Stimulated activated CD4-positive, alpha-beta T cell treated with anti-CD3 and anti-CD28 coated beads, Interleukin-12 subunit alpha, Interleukin-12 subunit beta, amount 100 ng/mL, for 48 hours (primary cell): ENCODE data around the gene HMX1.

Source experiments
- DNase-seq, 3 donors: peaks; one replicate each; pipeline ENCODE4 v3.0.0-alpha.2; 2020; ENCODE audit warnings: low read depth in 2 of 3, low spot score in 1 of 3

Gene HMX1

DNA sequence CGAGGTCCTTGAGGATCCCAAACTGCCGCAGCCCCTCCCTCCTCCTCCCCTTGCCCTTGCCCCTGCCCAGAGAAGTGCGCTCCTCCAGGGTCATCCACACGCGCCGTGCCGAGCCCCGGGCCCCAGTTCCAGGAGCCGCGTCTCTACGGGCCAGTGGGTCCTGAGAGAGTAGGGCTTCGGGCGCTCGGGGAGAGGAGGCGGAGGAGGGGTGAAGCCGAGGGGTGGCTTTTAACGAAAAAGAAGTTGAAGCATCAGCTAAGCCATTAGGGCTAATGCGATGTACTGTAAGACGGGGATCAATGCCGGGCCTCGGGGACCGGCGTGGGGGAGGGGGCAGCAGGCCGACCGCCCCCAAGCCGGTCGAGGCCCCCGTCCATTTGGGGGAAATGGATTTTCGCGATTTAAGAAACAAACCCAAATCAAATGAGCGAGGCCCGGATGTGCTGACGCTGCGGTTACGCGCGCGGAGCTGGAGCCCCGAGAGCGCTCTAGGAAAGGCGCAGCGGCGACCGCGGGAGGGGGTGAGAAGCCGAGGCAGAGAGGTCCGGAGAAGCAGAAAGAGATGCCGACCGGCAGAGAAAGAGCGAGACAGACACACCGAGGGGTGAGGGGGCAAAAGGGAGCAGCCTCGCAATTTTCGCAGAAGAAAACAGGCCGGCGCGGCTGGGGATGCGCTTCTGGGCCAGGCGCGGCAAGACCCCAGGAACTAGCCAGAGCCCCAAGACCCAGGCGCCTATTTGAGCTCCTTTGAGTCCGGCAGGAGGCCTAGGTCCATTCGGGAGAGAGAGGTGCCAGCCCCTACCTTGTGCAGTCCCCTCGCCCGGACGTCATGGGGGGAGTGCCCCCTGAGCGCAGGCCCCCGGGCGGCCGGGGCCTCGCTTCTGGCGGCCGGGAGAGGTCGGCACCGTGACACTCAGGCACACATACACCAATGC, 13.6 kb downstream of the HMX1 start:
- no peak for DNase-seq

DNA sequence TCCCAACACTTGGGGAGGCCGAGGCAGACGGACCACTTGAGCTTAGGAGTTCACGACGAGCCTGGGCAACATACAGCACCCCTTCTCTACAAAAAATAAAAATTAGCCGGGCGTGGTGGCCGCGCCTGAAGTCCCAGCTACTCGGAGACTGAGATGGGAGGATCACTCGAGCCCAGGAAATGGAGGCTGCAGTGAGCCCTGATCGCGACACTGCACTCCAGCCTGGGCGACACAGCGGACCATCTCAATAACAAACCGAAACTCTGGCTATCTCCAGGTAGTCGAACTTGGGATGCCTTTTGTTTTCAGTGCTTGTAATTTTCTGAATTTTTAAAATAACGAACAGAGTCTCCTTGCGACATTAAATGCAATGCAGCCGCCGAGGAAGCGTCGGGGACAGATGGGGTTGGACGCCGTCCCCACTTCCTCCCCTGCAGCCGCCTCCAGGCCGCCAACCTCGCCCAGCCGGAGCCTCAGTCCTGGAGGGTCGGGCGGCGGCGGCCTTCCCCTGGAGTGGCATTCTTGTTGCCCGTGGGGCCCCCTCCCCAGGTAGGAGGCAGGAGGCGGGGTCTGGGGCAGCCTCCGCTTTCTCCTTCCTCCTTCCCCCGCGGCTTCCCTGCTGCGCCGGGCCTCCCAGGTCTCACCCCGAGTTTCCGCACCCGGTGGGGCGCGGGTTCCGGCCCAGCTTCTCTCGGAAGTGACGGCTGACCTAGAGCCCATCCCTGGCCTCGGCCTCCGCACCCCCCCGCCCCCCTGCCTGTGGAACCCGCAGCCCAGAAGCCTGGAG, 14.6 kb downstream of the HMX1 start:
- DNase-seq: no peak

DNA sequence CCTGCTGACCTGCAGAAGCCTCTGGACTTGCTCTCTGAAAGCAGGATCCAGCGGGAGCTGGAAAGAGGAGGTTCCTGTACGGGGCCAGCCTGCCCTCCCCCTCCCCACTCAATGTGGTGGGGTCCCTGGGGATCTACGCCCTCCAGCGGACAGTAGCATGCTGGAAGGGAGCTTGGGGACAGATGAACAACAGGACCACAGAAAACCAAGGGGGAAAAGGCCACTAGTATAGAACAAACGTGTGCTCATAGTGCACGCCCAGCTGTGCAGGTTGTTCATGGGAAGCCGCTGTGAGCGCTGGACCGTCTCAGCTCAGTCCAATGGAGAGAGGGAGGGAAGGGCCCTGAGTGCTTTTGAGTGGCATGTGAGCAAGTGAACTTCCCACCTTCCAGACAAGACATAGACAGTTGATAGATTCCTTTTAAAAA, 15.8 kb downstream of the HMX1 start:
- no peak for DNase-seq

DNA sequence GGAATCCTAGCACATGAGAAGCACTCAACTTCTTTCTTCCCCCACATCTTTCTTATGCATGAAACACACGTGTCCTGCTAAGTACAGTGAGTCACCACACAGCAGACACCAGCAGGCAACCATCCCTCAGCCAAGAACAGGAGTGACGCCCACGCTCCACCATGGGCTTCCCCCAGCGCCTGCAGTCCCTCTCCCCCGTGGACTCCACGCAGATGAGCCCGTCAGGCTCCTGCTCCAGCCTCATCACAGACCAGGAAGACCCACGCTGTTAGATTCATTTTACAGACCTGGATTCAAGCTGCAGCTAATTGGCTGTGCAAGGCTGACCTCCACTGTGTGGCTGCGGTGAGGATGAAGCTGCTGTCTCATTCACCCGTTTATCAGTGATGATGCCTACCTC, 16.7 kb downstream of the HMX1 start:
- no peak for DNase-seq

GRCh38 chr4:8854016-8854415, 17.6 kb downstream of the HMX1 start:
- DNase-seq: no peak

DNA sequence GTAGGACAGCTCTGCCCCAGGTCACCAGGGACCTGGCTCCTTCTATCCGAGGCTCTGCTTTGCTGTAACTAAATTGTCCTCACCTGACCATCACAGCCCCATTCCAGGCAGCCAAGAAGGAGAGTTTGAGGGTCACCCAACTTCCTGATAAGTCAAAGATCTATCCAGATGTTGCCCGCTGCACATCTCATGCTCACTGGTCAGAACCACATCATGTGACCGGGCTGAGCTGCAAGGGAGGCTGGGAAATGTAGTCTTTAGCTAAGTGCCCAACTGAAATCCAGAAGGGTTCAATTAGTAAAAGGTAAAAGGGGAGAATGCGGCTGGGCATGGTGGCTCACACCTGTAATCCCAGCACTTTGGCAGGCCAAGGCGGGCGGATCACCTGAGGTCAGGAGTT, 18.4 kb downstream of the HMX1 start:
- no peak for DNase-seq

- no peak for DNase-seq
Measured at GRCh38 chr4:8852118-8852704, 19.4 kb downstream of the HMX1 start.

DNA sequence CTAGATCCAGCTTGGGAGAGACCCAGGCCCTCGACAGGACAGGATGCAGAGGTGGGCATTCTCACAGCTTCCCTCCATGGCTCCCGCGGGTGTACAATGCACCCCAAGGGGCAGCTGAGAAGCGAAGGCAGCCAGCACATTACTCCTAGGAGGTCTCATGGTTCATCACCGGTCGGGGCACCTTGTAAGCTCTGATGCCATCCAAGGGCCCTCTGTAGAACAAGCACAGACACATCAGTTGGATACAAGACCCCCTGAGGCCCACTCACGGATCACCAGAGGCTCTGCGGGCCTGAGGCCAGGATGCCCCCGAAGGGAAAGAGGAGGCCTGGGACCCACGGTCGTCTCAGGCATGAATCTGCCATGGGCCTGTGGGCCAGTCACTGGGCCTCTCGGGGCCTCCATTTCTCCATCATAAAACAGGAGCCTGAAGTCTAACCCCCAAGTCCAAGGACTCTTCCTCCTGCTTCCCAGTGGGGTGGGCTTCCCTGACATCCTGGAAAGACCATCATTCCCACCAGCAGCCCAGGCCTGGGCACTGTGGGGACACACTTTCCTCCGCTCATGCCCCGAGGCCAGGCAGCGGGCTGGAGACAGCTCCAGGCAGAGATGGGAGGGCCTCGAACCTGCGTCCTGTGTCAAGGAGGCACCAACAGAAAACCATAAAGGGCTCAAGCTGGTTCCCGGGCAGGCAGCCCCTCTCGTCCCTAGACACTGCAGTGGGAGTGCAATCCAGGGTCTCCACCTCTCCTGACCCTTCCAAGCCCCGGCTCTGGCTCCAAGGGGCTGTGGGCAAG, 20.1 kb downstream of the HMX1 start:
- no peak for DNase-seq

- DNase-seq: no peak
Measured at GRCh38 chr4:8850830-8851188, 20.8 kb downstream of the HMX1 start.

DNA sequence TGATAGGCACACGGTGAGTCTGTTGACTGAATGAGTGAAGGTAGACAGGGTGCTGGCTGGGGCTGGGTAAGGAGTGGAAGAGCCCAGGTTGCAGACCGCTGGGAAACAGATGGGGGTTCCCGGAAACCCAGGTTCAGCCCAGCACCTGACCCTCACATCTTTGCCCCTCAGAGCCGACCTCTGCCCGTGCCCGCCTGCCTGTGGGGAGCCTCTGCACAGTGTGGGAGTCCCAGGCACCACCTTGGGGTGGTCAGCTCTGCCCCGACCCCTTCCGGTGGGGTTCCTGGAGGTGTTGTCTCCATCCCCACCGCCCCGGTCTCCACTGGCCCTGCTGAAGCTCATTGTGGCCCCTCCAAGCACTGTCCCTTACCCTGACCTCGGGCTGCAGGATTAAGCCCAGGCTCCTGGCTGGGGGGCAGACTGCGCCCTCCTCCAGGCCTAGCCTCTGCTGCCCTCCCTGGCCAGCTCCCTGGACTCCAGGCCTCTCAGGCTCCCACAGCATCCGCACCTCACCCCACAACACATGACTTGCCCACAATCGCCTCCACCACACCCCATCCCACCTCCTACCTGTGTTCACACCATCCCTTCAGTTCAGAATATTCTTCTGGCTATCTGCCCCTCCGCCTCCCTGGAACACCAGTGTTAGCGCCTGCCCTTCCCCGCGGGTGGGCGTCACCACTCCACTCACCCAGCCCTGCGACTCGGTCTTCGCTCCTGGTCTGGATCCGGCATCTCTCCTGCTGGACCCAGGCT, 21.4 kb downstream of the HMX1 start:
- DNase-seq: no peak

DNA sequence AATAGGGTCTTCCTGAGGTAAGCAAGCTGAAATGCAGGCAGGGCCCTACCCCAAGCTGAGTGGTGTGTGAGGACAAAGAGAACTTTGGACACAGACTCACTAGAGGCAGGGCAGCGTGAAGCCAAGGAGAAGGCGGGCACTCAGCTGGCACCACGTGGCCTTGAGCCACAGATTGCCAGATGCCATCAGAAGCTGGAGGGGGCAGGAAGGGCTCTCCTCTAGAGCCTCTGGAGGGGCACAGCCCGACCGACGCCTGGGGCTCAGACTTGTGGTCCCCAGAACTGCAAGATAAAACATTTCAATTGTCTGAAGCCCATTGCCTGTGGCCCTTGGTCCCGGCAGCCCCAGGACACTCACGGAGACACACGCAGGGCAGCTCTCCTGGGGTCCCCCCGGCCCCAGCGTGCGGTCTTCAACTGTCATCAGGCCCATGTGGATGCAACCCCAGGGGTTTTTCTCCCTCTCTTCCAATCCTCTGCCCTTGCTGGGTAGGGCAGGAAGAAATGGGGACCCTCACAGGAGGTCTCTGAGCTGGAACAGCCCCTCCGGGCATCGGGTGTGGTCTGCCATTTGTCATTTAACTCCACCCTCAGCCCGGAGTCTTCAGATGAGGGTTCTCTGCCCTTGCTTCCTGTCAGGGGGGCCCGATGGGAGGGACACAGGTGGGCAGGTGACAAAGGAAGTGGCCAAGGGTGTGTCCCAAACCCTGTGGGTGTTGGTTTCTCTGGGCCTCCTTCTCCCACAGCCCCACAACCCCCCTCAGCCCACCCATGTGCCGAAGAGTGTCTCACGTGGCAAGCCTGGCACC, 22.2 kb downstream of the HMX1 start:
- DNase-seq: no peak

DNA sequence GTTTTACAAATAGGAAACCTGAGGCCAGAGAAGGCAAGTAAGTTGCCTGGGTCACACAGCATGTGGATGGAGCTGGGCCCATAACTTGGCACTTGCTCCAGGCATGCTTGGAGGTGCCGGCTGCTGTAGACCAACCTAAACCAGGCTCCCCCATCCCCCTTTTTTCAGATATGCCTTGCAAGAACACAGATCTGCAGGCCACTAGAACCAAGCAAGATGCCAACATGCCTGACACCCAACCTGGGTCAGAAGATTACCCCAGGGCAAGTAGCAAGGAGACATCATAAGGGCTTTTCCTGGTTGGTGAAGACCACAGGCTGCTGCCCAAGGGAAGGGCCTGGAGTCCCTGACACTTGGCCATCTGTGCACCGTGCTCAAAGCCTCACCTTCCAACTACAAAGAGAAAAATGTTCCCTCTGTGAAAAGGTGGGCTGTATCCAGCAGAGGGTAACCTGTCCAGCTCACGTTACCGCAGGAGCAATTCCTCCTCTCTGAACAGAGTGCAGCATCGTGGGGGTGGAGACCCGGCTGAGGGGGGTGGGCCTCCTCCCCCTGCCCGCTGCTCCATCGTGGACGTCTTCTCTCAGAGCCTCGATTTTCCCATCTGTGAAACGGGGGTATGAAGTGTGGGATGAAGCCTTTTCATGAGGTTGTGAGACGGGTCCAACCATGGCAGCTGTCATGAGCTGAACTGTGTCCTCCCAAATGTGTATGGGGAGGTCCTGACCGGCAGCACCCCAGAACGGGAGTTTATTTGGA, 23.0 kb downstream of the HMX1 start:
- no peak for DNase-seq

DNA sequence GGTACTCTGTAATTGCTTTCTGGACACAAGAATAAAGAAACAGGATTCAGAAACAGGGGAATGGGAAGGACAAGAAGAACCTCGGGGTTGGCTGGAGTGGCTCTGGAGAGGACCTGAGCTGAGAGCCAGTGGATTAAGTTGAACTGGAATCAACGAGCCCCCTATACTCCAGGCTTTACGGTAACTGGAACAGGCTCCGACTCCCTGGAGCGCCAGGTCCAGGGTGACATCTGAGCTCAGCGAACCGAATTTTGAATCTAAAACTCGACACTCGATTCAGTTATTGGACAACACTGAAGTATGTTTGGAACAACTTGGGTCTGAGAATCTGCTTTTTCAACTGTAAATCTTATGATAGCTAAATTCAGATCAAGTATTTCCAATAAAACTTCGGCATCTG, 23.9 kb downstream of the HMX1 start:
- DNase-seq: no peak

GRCh38 chr4:8847331-8847730, 24.3 kb downstream of the HMX1 start:
- no peak for DNase-seq

GRCh38 chr4:8846826-8847225, 24.8 kb downstream of the HMX1 start:
- DNase-seq: no peak

- DNase-seq: no peak
Measured at GRCh38 chr4:8846046-8846720, 25.5 kb downstream of the HMX1 start.

DNA sequence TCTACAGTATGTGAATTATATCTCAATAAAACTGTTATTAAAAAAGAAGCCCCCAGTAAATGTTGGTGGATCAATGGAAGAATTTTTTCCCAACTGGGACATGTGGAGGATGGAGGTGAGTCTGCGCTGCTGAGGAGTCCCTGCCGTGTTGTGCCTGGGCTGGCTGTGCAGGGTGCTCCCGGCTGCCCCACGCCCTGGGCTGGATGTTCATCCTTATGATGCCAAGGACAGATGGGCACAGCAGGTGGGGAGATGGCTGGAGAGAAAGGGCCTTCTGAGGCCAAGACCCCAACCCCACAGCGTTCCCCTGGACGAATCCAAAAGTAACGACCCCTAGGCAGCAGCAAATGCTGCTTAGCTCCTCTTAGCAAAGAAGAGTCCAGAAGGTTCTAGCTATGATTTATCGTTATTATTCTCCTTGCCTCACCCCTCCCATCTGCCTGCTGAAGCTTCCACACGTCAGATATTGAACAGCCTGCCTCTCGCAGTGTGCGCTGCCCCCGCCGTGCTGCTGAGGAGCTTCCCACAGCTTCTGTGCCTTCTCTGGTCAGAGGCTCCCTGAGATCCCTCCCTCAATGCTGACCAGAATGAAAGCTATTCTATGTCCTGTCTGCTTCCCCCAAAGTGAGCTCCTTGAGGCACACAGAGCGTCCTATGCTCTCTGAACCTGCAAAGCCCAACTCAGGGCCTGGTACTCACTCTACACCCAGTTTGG, 26.5 kb downstream of the HMX1 start:
- DNase-seq: no peak

GRCh38 chr4:8843597-8843996, 28.0 kb downstream of the HMX1 start:
- DNase-seq: no peak
